OCI-LY3 (cell line): ENCODE results near the gene ELMO1.

Experiments used
- H2AFZ ChIP-seq: fragments of 200-600, 300-600 bp; shearing (Covaris generic); 2 replicates; pipeline ENCODE4 v1.6.0; 2014; ENCODE audit warnings: antibody characterized with exemption, low read depth, low read length
- H3K27ac ChIP-seq: fragments of 200-600, 300-600 bp; sonication (generic); 2 replicates; pipeline ENCODE4 v1.5.1; 2014; ENCODE audit warnings: mild to moderate bottlenecking, low read length, moderate library complexity, mixed read lengths
- H3K27me3 ChIP-seq: fragments of 200-600, 300-600 bp; sonication (generic); 2 replicates; pipeline ENCODE4 v1.6.1; 2014; ENCODE audit warnings: low read depth, low read length, mixed read lengths
- H3K36me3 ChIP-seq: fragments of 200-600, 300-600 bp; sonication (generic); replicated peaks from 2 replicates; pipeline ENCODE3; 2014; ENCODE audit warnings: low read depth, low read length, mixed read lengths
- H3K4me1 ChIP-seq: fragments of 300-600, 200-600 bp; sonication (generic); 2 replicates; pipeline ENCODE4 v1.6.1; 2014; ENCODE audit warnings: low read length, mixed read lengths
- H3K4me2 ChIP-seq: fragments of 200-600, 300-600 bp; sonication (generic); 2 replicates; pipeline ENCODE4 v1.6.1; 2014; ENCODE audit warnings: low read length, mixed read lengths
- H3K4me3 ChIP-seq: fragments of 300-600, 200-600 bp; sonication (generic); 2 replicates; pipeline ENCODE4 v1.5.1; 2014; ENCODE audit warnings: antibody characterized with exemption, mild to moderate bottlenecking, low read length, moderate library complexity
- H3K79me2 ChIP-seq: fragments of 300-600, 200-600 bp; shearing (Covaris generic); 2 replicates; pipeline ENCODE4 v1.6.1; 2014; ENCODE audit warnings: mild to moderate bottlenecking, low read length, mixed read lengths
- H3K9ac ChIP-seq: fragments of 300-600, 200-600 bp; shearing (Covaris generic); 2 replicates; pipeline ENCODE4 v1.6.0; 2014; ENCODE audit warnings: mild to moderate bottlenecking, low read length, moderate library complexity
- H3K9me3 ChIP-seq: fragments of 200-600, 300-600 bp; shearing (Covaris generic); 2 replicates; pipeline ENCODE4 v1.6.1; 2014; ENCODE audit warnings: low read length, mixed read lengths; ENCODE audit not compliant: insufficient read depth
- H4K20me1 ChIP-seq: fragments of 200-600, 300-600 bp; sonication (generic); 2 replicates; pipeline ENCODE4 v1.6.1; 2016; ENCODE audit warnings: low read length, mixed read lengths; ENCODE audit not compliant: insufficient read depth
- EZH2phosphoT487 ChIP-seq: fragments of 200-600 bp; shearing (Covaris generic); IDR thresholded peaks from 2 replicates; pipeline ENCODE4 v1.6.1; 2018; ENCODE audit warnings: antibody characterized with exemption, mixed run types, low read depth
- TF ChIP-seq, protein P1 (sequence below): fragments of 200-600, 300-600 bp; sonication (generic); IDR thresholded peaks from 2 replicates; pipeline ENCODE4 v1.5.1; 2014; ENCODE audit warnings: antibody characterized with exemption, low read length, low read depth

ELMO1 gene

DNA sequence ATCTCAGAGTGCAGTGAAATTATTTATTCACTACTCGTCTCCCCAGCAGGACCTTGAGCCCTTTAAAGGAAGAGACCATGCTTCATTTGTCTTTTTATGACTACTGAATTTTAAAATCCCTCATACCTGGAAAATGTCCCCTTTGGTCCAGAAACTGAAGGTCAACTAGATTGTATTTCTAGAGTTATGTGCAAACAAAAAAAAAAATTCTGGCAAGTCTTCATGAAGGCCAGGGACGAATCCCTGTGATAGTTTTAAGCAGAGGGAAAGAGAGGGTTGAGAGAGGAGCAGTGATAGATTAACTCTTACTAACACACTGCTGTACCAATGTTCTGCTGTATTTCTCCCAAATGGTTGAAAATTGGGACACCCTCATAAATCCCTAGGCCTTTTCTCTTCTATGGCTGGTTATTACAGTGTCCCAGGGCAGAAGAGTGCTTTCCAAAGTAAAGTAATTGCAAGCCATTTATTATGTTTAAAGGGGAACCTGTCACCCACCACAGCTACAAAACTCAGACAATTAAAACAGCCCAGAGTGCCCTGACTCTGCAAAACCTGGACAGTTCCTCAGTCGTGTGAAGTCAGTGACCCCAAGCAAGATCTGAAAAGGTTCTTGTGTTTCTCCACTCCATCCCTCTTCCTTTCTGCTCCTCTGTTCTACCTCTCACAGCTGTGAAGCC lies 541.6 kb downstream of the ELMO1 start:
- Histone ChIP-seq H3K4me3 (no peak overlapping the region), H3K36me3 (peaks cover 11% of the 10 kb centered on the region), H3K27me3 (no peaks in the 10 kb centered on the region), H3K9ac (no peak overlapping the region), H3K4me1 (no peaks in the 10 kb centered on the region), H2AFZ (no peak overlapping the region), H3K9me3 (no peaks in the 10 kb centered on the region), H3K27ac (no peak overlapping the region), H4K20me1 (peaks cover 25% of the 10 kb centered on the region; the same call in 1 of the 2 replicates), H3K4me2 (no peak overlapping the region), H3K79me2 (no peaks in the 10 kb centered on the region)
- TF ChIP-seq, protein P1, sequence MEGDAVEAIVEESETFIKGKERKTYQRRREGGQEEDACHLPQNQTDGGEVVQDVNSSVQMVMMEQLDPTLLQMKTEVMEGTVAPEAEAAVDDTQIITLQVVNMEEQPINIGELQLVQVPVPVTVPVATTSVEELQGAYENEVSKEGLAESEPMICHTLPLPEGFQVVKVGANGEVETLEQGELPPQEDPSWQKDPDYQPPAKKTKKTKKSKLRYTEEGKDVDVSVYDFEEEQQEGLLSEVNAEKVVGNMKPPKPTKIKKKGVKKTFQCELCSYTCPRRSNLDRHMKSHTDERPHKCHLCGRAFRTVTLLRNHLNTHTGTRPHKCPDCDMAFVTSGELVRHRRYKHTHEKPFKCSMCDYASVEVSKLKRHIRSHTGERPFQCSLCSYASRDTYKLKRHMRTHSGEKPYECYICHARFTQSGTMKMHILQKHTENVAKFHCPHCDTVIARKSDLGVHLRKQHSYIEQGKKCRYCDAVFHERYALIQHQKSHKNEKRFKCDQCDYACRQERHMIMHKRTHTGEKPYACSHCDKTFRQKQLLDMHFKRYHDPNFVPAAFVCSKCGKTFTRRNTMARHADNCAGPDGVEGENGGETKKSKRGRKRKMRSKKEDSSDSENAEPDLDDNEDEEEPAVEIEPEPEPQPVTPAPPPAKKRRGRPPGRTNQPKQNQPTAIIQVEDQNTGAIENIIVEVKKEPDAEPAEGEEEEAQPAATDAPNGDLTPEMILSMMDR = no peak
- TF ChIP-seq EZH2phosphoT487 = no peak

- no peaks in the 10 kb centered on the region for H3K4me1 ChIP-seq
- H3K9ac ChIP-seq = no peak overlapping the region
- H3K36me3 ChIP-seq = peaks cover 11% of the 10 kb centered on the region
- H3K4me3 ChIP-seq = no peak overlapping the region
- no peaks in the 10 kb centered on the region for H3K27me3 ChIP-seq
- H2AFZ ChIP-seq = no peak overlapping the region
- H3K27ac ChIP-seq = no peak overlapping the region
- no peaks in the 10 kb centered on the region for H3K79me2 ChIP-seq
- no peak overlapping the region for H3K4me2 ChIP-seq
- H3K9me3 ChIP-seq = no peaks in the 10 kb centered on the region
- peaks cover 32% of the 10 kb centered on the region; the same call in 1 of the 2 replicates for H4K20me1 ChIP-seq
- TF ChIP-seq, protein P1 = no peak
- TF ChIP-seq EZH2phosphoT487 = no peak
These were observed 542.2 kb downstream of the ELMO1 start for GRCh38 chr7:36906448-36906847.

DNA sequence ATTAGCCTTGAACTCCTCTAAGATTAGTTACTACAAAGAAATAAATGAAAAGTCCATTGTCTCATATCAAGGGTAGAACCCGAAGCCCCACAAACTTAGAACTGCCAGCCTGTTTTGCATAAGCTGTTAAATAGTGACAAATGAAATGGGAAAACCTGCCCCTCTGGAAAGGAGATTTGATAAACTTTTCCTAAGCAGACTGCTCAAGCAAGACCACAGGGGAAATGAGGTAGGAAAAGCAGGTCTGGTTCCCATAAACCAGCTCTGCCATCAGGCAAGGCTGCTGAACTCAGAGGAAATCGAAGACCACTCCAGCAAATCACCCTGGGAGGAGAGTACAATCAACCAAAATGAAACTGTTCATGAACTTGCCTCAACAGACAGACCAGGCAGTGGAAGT lies 542.8 kb downstream of the ELMO1 start:
- Histone ChIP-seq H4K20me1 (peaks cover 34% of the 10 kb centered on the region; the same call in 1 of the 2 replicates), H2AFZ (no peak overlapping the region), H3K4me1 (no peaks in the 10 kb centered on the region), H3K9me3 (no peaks in the 10 kb centered on the region), H3K27me3 (no peaks in the 10 kb centered on the region), H3K36me3 (peaks cover 13% of the 10 kb centered on the region), H3K27ac (no peak overlapping the region), H3K4me3 (no peak overlapping the region), H3K9ac (no peak overlapping the region), H3K79me2 (no peaks in the 10 kb centered on the region; the same call in 1 of the 2 replicates), H3K4me2 (no peak overlapping the region)
- TF ChIP-seq, protein P1 = no peak
- no peak for TF ChIP-seq EZH2phosphoT487

DNA sequence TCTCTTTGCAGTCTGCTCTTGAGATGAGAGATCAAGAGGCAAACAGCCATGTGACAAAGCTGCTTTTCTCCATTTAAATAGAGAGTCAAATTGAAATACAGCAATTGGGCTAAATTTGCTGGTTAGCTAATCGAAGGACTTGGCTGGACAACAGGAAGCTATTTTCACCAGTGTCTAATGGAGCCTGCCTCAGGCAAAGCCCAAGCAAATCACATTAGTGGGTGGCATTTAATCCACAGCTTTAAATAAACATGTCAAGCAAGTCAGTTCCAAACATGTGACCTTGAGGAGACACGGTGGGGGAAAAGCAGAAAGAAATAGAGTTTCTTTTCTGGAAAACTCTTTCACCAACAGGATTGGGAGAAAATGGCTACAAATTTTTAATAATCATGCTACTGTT lies 543.9 kb downstream of the ELMO1 start:
- TF ChIP-seq, protein P1 = no peak
- no peak for TF ChIP-seq EZH2phosphoT487
- Histone ChIP-seq H3K27ac (no peak overlapping the region), H3K4me3 (no peak overlapping the region)

More for the DNA sequence above, 543.9 kb downstream of the ELMO1 start:
- H3K9ac ChIP-seq = no peak overlapping the region
- peaks cover 42% of the 10 kb centered on the region for H4K20me1 ChIP-seq
- no peaks in the 10 kb centered on the region for H3K27me3 ChIP-seq
- H2AFZ ChIP-seq = no peak overlapping the region
- no peaks in the 10 kb centered on the region for H3K9me3 ChIP-seq
- H3K4me2 ChIP-seq = no peak overlapping the region
- H3K4me1 ChIP-seq = no peaks in the 10 kb centered on the region
- peaks cover 4% of the 10 kb centered on the region; the same call in 1 of the 2 replicates for H3K79me2 ChIP-seq
- peaks cover 12% of the 10 kb centered on the region for H3K36me3 ChIP-seq
